CD1c-positive myeloid dendritic cell (primary cell): Measurements from ENCODE around the gene LIMK2.
"Not testable (repeated sequence)": the region's sequence is repeated elsewhere in the genome, so short reads cannot be mapped to it uniquely, and the experiment has no call there.

Source experiments
- DNase-seq: peaks from one replicate; pipeline ENCODE4 v3.0.0-alpha.2; 2016; ENCODE audit errors: extremely low spot score

LIMK2 gene

GRCh38 chr22:31290494-31291471, 78.7 kb downstream of the LIMK2 start:
- peak; percentile 97 for DNase-seq

GRCh38 chr22:31291481-31292235, 79.6 kb downstream of the LIMK2 start:
- peak; percentile 11 for DNase-seq

GRCh38 chr22:31292236-31292989, 80.3 kb downstream of the LIMK2 start, which contains the start of gene PIK3IP1:
PIK3IP1 (minus strand) TSS chr22:31292488; CDS start chr22:31292344, 144 bp downstream.
- peak; percentile 77 for DNase-seq

GRCh38 chr22:31295360-31295759, 83.3 kb downstream of the LIMK2 start:
- DNase-seq = peak; percentile 72

GRCh38 chr22:31295831-31296657, 83.9 kb downstream of the LIMK2 start:
- DNase-seq = peak; percentile 87

GRCh38 chr22:31300896-31301295, 88.8 kb downstream of the LIMK2 start:
- DNase-seq = no peak

- no peak for DNase-seq
Measured at GRCh38 chr22:31302006-31302405, 89.9 kb downstream of the LIMK2 start.

GRCh38 chr22:31302537-31302936, 90.4 kb downstream of the LIMK2 start:
- no peak for DNase-seq

GRCh38 chr22:31305194-31305593, 93.1 kb downstream of the LIMK2 start:
- DNase-seq = no peak

- no peak for DNase-seq
Measured at GRCh38 chr22:31308181-31308580, 96.1 kb downstream of the LIMK2 start.

GRCh38 chr22:31313366-31314147, 101.5 kb downstream of the LIMK2 start:
- DNase-seq = peak; percentile 64

- DNase-seq = not testable (repeated sequence)
Measured at GRCh38 chr22:31314220-31314619, 102.1 kb downstream of the LIMK2 start.

- no peak for DNase-seq
Measured at GRCh38 chr22:31321421-31321820, 109.3 kb downstream of the LIMK2 start.

- DNase-seq = no peak
Measured at GRCh38 chr22:31323578-31324550, 111.8 kb downstream of the LIMK2 start.

GRCh38 chr22:31326877-31327276, 114.8 kb downstream of the LIMK2 start:
- DNase-seq = no peak

GRCh38 chr22:31327806-31328543, 115.9 kb downstream of the LIMK2 start:
- DNase-seq = no peak

GRCh38 chr22:31328544-31328960, 116.5 kb downstream of the LIMK2 start:
- no peak for DNase-seq

- no peak for DNase-seq
Measured at GRCh38 chr22:31329029-31329428, 116.9 kb downstream of the LIMK2 start.
